Stimulated activated CD4-positive, alpha-beta T cell treated with anti-CD3 and anti-CD28 coated beads, Interleukin-12 subunit alpha, Interleukin-12 subunit beta, amount 100 ng/mL, for 24 hours (primary cell): Measurements from ENCODE around the gene SERPINB10.
A peak's percentile ranks its signal among the peaks of the same experiment; 100 is the strongest.
"Not testable (repeated sequence)": the region's sequence is repeated elsewhere in the genome, so short reads cannot be mapped to it uniquely, and the experiment has no call there.

Experiments used
- DNase-seq, 2 experiments: peaks; one replicate each; pipeline ENCODE4 v3.0.0-alpha.2; 2020; ENCODE audit warnings: low read depth in 2 of 2

SERPINB10 gene

GRCh38 chr18:63890950-63891304 is 16.8 kb upstream of the SERPINB10 start:
- no peak for DNase-seq

GRCh38 chr18:63892566-63892965 is 15.2 kb upstream of the SERPINB10 start:
- no peak for DNase-seq

- no peak for DNase-seq
Measured at GRCh38 chr18:63894106-63894772, 13.5 kb upstream of the SERPINB10 start.

GRCh38 chr18:63895190-63895589 is 12.6 kb upstream of the SERPINB10 start:
- DNase-seq = no peak

- no peak for DNase-seq
Measured at GRCh38 chr18:63897072-63897471, 10.7 kb upstream of the SERPINB10 start.

- no peak for DNase-seq
Measured at GRCh38 chr18:63899206-63899605, 8.6 kb upstream of the SERPINB10 start.

- no peak for DNase-seq
Measured at GRCh38 chr18:63903851-63904570, 3.7 kb upstream of the SERPINB10 start.

GRCh38 chr18:63904694-63905093 is 3.1 kb upstream of the SERPINB10 start:
- DNase-seq = no peak

- no peak for DNase-seq
Measured at GRCh38 chr18:63905361-63905760, 2.4 kb upstream of the SERPINB10 start.

- no peak for DNase-seq
Measured at GRCh38 chr18:63906056-63906455, 1.7 kb upstream of the SERPINB10 start.

GRCh38 chr18:63908858-63909257 is 1.1 kb downstream of the SERPINB10 start:
- DNase-seq = no peak

GRCh38 chr18:63909870-63910269 is 2.1 kb downstream of the SERPINB10 start:
- no peak for DNase-seq

GRCh38 chr18:63917817-63918216 is 10.1 kb downstream of the SERPINB10 start:
- no peak for DNase-seq

GRCh38 chr18:63922049-63922448 is 14.3 kb downstream of the SERPINB10 start:
- DNase-seq = no peak

- DNase-seq = no peak
Measured at GRCh38 chr18:63924551-63924950, 16.8 kb downstream of the SERPINB10 start.

- no peak for DNase-seq
Measured at GRCh38 chr18:63928331-63928730, 20.6 kb downstream of the SERPINB10 start.

GRCh38 chr18:63929369-63929768 is 21.6 kb downstream of the SERPINB10 start:
- not testable (repeated sequence) for DNase-seq

GRCh38 chr18:63930773-63931354 is 23.1 kb downstream of the SERPINB10 start:
- no peak for DNase-seq

- peak; percentile 36 to 63 for DNase-seq
Measured at GRCh38 chr18:63936156-63936931, 28.6 kb downstream of the SERPINB10 start.

- no peak for DNase-seq
Measured at GRCh38 chr18:63936932-63937393, 29.2 kb downstream of the SERPINB10 start.

- DNase-seq = no peak
Measured at GRCh38 chr18:63940008-63940407, 32.2 kb downstream of the SERPINB10 start.

- DNase-seq = not testable (repeated sequence)
Measured at GRCh38 chr18:63940543-63941050, 32.8 kb downstream of the SERPINB10 start.
